Activated CD8-positive, alpha-beta memory T cell treated with anti-CD3 and anti-CD28 coated beads, Interleukin-2, amount 50 U/mL, for 48 hours (primary cell): ENCODE measurements around the gene ZNF813.

Experiments used
- DNase-seq: peaks from one replicate; pipeline ENCODE4 v3.0.0-alpha.2; 2020

The ZNF813 gene

GRCh38 chr19:53521373-53522202 lies 54.1 kb downstream of the ZNF813 start:
- peak; percentile 59 for DNase-seq

- DNase-seq = no peak
Measured at GRCh38 chr19:53525922-53526321, 58.4 kb downstream of the ZNF813 start.

GRCh38 chr19:53530622-53531021 lies 63.1 kb downstream of the ZNF813 start:
- DNase-seq = no peak

DNA sequence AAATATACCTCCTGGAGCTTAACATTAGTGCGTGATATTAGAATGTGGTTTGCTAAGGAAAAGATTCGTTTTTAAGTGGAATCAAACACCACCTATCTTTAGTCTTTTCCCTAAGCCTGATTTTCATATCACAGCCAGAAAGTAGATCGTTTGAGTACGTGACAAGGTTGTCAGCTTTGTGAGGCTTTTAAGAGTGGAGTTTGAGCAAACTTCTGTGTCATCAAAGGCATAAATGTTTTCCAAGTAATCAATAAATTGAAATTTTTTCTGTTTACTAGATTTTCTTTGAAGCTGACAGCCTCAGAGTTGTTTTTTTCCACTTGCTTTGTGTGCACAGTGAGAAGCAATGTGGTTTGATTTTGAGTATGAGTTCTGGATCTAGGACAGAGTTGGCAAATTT lies 63.9 kb downstream of the ZNF813 start:
- DNase-seq = no peak

GRCh38 chr19:53532362-53532761 lies 64.8 kb downstream of the ZNF813 start:
- no peak for DNase-seq

- no peak for DNase-seq
Measured at GRCh38 chr19:53536225-53536548, 68.7 kb downstream of the ZNF813 start.

- no peak for DNase-seq
Measured at GRCh38 chr19:53537121-53537520, 69.6 kb downstream of the ZNF813 start.

- peak; percentile 92 for DNase-seq
Measured at GRCh38 chr19:53537521-53538377, 70.2 kb downstream of the ZNF813 start, which contains the start of gene ZNF331. Gene ZNF331 (plus strand): TSS chr19:53538145. CDS start chr19:53569377, 31,232 bp downstream.

DNA sequence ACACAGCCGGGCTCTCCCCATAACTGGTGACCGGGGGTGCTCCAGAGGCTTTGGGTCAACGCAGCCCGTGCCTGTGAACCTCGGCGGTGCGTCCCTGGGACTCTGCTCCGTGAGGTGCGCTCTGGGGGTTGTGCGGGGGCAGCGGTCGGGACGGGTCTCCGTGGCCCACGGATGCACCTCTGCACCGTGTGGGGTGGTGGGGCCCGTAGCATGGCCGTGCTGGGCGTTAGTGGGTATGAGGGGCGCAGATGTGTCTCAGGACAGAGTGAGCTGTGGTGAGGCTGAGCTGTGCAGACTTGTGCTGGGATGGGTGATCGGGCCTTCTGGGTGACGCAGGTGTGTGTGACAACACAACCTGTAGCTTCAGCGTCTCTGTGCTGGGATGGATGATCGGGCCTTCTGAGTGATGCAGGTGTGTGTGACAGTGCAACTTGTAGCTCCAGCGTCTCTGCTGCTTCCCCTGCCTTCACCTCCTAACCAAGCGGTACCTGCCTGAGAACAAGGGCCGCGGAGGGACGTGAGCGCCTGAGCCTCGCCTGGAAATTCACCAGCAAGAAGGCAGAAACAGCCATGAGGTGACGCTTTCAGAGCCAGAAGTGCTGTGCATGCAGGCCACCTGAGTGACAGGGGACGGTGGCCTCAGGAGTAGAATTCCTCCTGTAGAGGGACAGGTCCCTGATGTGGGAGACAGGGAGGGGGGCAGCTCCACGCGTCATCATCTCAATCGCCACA lies 71.0 kb downstream of the ZNF813 start:
- no peak for DNase-seq

- DNase-seq = no peak
Measured at GRCh38 chr19:53540091-53540490, 72.6 kb downstream of the ZNF813 start.

DNA sequence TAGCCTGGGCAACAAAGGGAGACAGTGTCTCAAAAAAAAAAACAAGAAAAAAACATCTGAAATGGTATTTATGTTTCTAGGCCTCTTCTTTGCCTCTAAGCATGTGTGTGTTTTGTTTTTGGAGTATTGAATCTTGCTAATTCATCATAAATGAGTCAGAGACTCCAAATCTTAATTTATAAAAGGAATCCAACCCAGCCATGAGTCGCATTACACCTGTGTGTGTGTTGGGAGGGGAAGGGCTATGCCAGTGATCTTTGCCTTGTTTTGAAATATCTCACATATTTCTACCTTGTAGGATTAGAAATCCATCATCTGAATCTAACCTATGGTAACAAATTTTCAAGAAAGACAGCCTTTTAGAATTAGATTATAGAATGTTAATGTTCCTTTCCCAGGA lies 74.4 kb downstream of the ZNF813 start:
- DNase-seq = no peak

DNA sequence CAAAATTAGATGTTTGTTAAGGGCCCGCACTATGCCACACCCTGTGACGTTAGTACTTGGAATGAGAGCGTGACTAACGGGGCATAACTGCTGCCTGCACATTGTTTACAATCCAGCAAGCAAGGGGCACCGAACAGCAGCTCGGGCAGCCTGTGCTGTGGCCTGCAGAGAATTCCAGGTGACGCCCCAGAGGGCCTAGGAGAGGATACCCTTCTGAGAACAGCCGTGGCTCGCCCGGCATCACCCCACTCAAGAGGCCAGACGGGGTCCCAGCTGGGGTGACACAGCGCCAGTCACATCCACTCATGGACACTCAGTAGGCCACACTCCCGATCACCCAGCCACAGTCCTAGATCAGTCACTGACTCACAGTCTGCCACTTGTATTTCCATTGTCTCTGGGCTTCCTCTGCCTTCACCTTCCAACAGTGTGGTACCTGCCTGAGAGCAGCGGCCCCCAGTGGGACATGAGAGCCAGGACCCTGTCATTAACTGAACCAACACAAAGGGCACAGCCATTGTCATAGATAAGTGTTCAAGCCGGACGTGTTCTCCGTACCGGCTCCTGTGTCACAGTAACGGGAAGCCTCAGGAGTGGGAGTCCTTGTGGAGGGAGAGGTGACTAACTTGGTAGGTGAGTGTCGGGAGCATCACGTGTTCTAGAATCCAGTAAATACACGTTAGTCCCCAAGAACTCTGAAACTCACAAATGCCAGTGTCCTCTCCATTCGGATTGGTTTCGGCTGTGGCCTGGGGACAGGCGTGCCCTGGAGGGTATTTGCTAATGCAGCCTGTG lies 77.9 kb downstream of the ZNF813 start:
- DNase-seq = no peak
